ENCODE data around the gene ZSCAN9. TPM values are rescaled to one million over a fixed set of nuclear protein-coding genes. Genes with fewer than 3 reads are reported as not detected.
A peak's percentile ranks its signal among the peaks of the same experiment; 100 is the strongest.

ZSCAN9 gene
- total and polyA plus RNA-seq, 4 donors: 4.4 to 18.5 (median 14.7) TPM

DNA sequence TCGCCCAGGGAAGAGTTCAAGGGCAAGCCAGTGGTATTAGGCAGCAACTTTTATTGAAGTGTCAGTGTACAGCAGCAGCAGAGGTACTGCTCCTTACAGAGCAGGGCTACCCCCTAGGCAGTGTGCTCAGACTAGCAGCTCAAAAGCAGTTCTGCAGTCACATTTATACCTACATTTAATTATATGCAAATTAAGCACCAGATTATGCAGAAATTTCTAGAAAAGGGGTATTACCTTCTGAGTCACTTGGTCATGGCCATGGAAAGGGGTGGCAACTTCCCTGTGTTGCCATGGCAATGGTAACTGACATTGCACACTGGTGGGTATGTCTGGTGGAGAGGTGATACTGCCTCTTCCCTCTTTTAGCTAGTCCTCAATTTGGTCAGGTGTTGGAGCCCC is 29.0 kb downstream of the ZSCAN9 start:
- intact Hi-C loops (cut with DNase I): loop anchor here (5.0 to 10.0 kb wide), 4 partner anchors 37 to 119 kb away; partner anchors contain the start of gene ZKSCAN8 (in 1 of the 2)
- ATAC-seq (ENCODE audit: low FRiP score): no peak

GRCh38 chr6:28257042-28257441 is 32.0 kb downstream of the ZSCAN9 start:
- WGBS, 2 donors: 0% methylated on average over 1 of the region's 1 CpG
- H3K4me3 ChIP-seq (ENCODE audit: low read length in 2 of 2): no peak overlapping the region
- ATAC-seq (ENCODE audit: low FRiP score): no peak
- H3K36me3 ChIP-seq (ENCODE audit: control insufficient read depth in 1 of 2, insufficient read depth in 2 of 2, low read length in 1 of 2): no peaks in the 10 kb centered on the region
- intact Hi-C loops (cut with DNase I): loop anchor here (10.0 kb wide), 3 partner anchors 98 to 122 kb away; partner anchors contain the start of gene ZKSCAN8 (in 1 of the 2)
- H3K27ac ChIP-seq (ENCODE audit: low read depth in 1 of 2, low read length in 2 of 2): no peak overlapping the region
- H3K27me3 ChIP-seq (ENCODE audit: control insufficient read depth in 1 of 2, insufficient read depth in 2 of 2, low read length in 1 of 2): no peaks in the 10 kb centered on the region
- H3K9me3 ChIP-seq (ENCODE audit: control insufficient read depth, low read length): peaks cover 3% of the 10 kb centered on the region
- no peaks in the 10 kb centered on the region for H3K4me1 ChIP-seq (ENCODE audit: control insufficient read depth in 1 of 2, insufficient read depth in 2 of 2, low read length in 2 of 2)
- no peak for DNase-seq

More for the DNA sequence above, 29.0 kb downstream of the ZSCAN9 start:
- no peaks in the 10 kb centered on the region for H3K27me3 ChIP-seq (ENCODE audit: control insufficient read depth in 1 of 2, insufficient read depth in 2 of 2, low read length in 1 of 2)
- no peaks in the 10 kb centered on the region for H3K36me3 ChIP-seq (ENCODE audit: control insufficient read depth in 1 of 2, insufficient read depth in 2 of 2, low read length in 1 of 2)
- H3K4me3 ChIP-seq (ENCODE audit: low read length in 2 of 2): no peak overlapping the region
- 68 to 72% methylated on average over 1 of the region's 1 CpG for WGBS, 2 donors
- H3K9me3 ChIP-seq (ENCODE audit: control insufficient read depth, low read length): no peaks in the 10 kb centered on the region
- no peak for DNase-seq
- no peak overlapping the region for H3K27ac ChIP-seq (ENCODE audit: low read depth in 1 of 2, low read length in 2 of 2)
- H3K4me1 ChIP-seq (ENCODE audit: control insufficient read depth in 1 of 2, insufficient read depth in 2 of 2, low read length in 2 of 2): no peaks in the 10 kb centered on the region

DNA sequence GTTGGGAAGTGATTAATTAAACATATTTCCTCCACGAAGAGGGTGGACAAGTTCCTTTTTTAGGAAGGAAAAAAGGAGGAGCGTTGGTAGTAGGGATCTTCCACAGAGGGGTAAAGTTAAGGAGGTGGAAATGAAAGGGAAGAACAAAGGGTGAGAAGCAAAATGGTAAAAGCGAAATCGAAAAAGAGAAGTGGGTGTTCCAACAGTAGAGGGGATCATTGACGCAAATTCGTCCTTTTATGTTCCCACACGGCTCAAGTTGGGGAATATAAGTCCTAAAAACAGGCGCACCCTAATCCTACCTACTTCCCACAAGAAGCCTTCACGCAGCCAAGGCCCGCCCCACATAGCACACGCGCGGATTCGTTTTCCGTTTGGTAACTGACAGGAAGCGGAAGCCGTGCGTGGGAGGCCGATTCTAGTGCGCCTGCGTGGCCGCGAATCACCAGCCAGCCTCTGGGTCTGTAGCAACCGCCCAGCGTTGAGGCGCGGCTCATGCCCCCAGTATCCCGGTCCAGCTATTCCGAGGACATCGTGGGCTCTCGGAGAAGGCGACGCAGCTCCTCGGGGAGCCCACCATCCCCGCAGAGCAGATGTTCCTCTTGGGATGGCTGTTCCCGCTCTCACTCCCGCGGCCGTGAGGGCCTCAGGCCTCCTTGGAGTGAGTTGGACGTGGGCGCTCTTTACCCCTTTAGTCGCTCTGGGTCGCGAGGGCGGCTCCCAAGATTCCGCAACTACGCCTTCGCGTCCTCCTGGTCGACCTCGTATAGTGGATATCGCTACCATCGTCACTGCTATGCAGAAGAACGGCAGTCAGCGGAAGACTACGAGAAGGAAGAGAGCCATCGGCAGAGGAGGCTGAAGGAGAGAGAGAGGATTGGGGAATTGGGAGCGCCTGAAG is 34.1 kb downstream of the ZSCAN9 start, which contains the start of gene NKAPL:
Gene NKAPL (plus strand): TSS at position 421 of the 901 bp plus-strand sequence. CDS start 75 bp downstream, at position 496.
- ATAC-seq (ENCODE audit: low FRiP score) (peak; percentile 88), DNase-seq (peak; percentile 91 to 94)
- no peaks in the 10 kb centered on the region for H3K4me1 ChIP-seq (ENCODE audit: control insufficient read depth in 1 of 2, insufficient read depth in 2 of 2, low read length in 2 of 2)
- 18 to 19% methylated on average over 58 of the region's 58 CpGs for WGBS, 2 donors
- no peaks in the 10 kb centered on the region for H3K27me3 ChIP-seq (ENCODE audit: control insufficient read depth in 1 of 2, insufficient read depth in 2 of 2, low read length in 1 of 2)
- no peak within 1 kb of the TSS for H3K27ac ChIP-seq (ENCODE audit: low read depth in 1 of 2, low read length in 2 of 2)
- H3K9me3 ChIP-seq (ENCODE audit: control insufficient read depth, low read length): peaks cover 3% of the 10 kb centered on the region
- H3K36me3 ChIP-seq (ENCODE audit: control insufficient read depth in 1 of 2, insufficient read depth in 2 of 2, low read length in 1 of 2): no peaks in the 10 kb centered on the region
- peak within 1 kb of the TSS; percentile 40 to 42 for H3K4me3 ChIP-seq (ENCODE audit: low read length in 2 of 2)
- intact Hi-C loops (cut with DNase I): loop anchor here (10.0 kb wide), 3 partner anchors 96 to 124 kb away; partner anchors contain the start of gene ZKSCAN8 (in 1 of the 2)

DNA sequence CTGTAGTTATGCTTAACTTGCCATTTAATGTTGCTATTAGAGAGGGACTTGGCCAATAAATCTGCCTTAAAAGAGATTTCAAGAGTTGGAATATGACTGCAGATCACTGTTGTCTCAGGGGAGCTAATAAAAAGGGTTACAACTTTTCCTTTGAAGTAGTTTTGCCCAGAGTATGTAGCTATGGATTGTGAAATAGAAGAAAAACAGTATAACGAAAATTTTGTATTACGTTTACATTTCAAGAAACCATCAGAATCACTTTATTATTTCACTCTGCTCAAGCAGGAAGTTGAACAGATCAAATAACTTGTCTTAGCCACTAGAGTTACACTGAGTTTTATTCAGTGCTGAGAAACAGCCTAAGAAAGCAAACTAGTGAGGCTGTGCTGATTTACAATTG is 38.8 kb downstream of the ZSCAN9 start:
- Histone ChIP-seq H3K9me3 (ENCODE audit: control insufficient read depth, low read length) (peaks cover 3% of the 10 kb centered on the region), H3K27ac (ENCODE audit: low read depth in 1 of 2, low read length in 2 of 2) (no peak overlapping the region), H3K4me3 (ENCODE audit: low read length in 2 of 2) (no peak overlapping the region), H3K4me1 (ENCODE audit: control insufficient read depth in 1 of 2, insufficient read depth in 2 of 2, low read length in 2 of 2) (peaks cover 0 to 3% of the 10 kb centered on the region in 2 donors), H3K27me3 (ENCODE audit: control insufficient read depth in 1 of 2, insufficient read depth in 2 of 2, low read length in 1 of 2) (no peaks in the 10 kb centered on the region), H3K36me3 (ENCODE audit: control insufficient read depth in 1 of 2, insufficient read depth in 2 of 2, low read length in 1 of 2) (no peaks in the 10 kb centered on the region)
- DNase-seq (no peak), ATAC-seq (ENCODE audit: low FRiP score) (no peak)
- intact Hi-C loops (cut with DNase I): no loop called here
- 38 to 46% methylated on average over 2 of the region's 2 CpGs for WGBS, 2 donors

DNA sequence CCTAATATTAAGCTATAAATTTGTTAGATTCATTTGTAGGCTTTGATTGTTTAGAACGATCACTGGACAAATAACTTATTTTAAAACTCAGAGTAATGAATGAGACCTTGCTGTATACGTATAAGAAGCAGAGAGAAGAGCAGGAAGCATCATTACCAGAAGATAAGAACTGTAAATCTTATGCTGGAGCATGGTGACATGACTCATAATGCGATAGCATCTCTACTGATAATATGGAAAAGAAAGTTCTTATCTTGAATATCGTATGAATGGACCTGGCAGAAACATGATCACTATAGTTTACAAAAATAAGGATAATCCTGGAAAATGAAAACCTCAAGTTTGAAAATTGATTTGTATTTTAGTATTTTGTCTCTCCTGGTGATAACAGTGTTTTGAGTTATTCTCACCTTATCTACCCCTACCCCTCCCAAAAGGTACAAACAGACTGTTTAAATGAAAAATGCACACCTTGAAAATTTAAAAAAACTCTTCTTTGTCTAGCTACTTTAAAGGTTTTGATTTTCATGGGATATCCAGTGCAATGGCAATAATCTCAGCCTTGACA is 39.8 kb downstream of the ZSCAN9 start:
- Histone ChIP-seq H3K36me3 (ENCODE audit: control insufficient read depth in 1 of 2, insufficient read depth in 2 of 2, low read length in 1 of 2) (no peaks in the 10 kb centered on the region), H3K27ac (ENCODE audit: low read depth in 1 of 2, low read length in 2 of 2) (no peak overlapping the region), H3K27me3 (ENCODE audit: control insufficient read depth in 1 of 2, insufficient read depth in 2 of 2, low read length in 1 of 2) (no peaks in the 10 kb centered on the region), H3K9me3 (ENCODE audit: control insufficient read depth, low read length) (peaks cover 3% of the 10 kb centered on the region), H3K4me3 (ENCODE audit: low read length in 2 of 2) (no peak overlapping the region), H3K4me1 (ENCODE audit: control insufficient read depth in 1 of 2, insufficient read depth in 2 of 2, low read length in 2 of 2) (peaks cover 0 to 3% of the 10 kb centered on the region in 2 donors)
- ATAC-seq (ENCODE audit: low FRiP score) (no peak), DNase-seq (no peak)
- intact Hi-C loops (cut with DNase I): loop anchor here in 1 of 2 donors (5.0 kb wide), 2 partner anchors 38 to 72 kb away; partner anchors contain the start of genes ZSCAN31 and ZSCAN9
- 62 to 67% methylated on average over 4 of the region's 4 CpGs for WGBS, 2 donors

DNA sequence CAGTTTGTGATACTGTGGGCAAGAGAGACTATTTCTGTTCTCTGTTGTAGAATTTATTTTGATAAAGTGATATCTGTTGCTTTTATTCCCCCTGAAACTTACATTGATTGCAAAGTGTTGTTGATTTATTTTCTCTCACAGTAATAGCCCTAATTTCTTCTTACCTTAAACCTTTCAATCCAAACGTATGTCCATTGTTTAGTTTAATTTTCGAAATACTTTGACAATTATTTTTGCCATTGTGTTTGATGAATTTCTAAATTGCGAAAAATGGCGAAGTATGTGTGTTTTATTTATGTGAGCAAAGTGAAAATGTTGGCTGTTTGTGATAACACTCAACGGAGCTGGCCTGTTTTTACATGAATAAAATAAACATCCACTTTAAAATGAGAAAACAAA is 41.5 kb downstream of the ZSCAN9 start:
- Histone ChIP-seq H3K9me3 (ENCODE audit: control insufficient read depth, low read length) (no peaks in the 10 kb centered on the region), H3K27me3 (ENCODE audit: control insufficient read depth in 1 of 2, insufficient read depth in 2 of 2, low read length in 1 of 2) (no peaks in the 10 kb centered on the region), H3K27ac (ENCODE audit: low read depth in 1 of 2, low read length in 2 of 2) (no peak overlapping the region), H3K36me3 (ENCODE audit: control insufficient read depth in 1 of 2, insufficient read depth in 2 of 2, low read length in 1 of 2) (no peaks in the 10 kb centered on the region), H3K4me1 (ENCODE audit: control insufficient read depth in 1 of 2, insufficient read depth in 2 of 2, low read length in 2 of 2) (peaks cover 0 to 3% of the 10 kb centered on the region in 2 donors), H3K4me3 (ENCODE audit: low read length in 2 of 2) (peak overlapping the region; percentile 72 to 77)
- 4 to 5% methylated on average over 5 of the region's 5 CpGs for WGBS, 2 donors
- ATAC-seq (ENCODE audit: low FRiP score) (no peak), DNase-seq (no peak)
- intact Hi-C loops (cut with DNase I): loop anchor here in 1 of 2 donors (5.0 kb wide), 2 partner anchors 39 to 71 kb away; partner anchors contain the start of genes ZSCAN31 and ZSCAN9

GRCh38 chr6:28266962-28267694 is 42.1 kb downstream of the ZSCAN9 start, which contains the start of gene ZSCAN26:
ZSCAN26 (plus strand) TSS chr6:28267143; CDS start chr6:28271920, 4,777 bp downstream.
- intact Hi-C loops (cut with DNase I): loop anchor here in 1 of 2 donors (5.0 kb wide), 2 partner anchors 40 to 70 kb away; partner anchors contain the start of genes ZSCAN31 and ZSCAN9

GRCh38 chr6:28267695-28268059 is 42.6 kb downstream of the ZSCAN9 start:
- intact Hi-C loops (cut with DNase I): loop anchor here in 1 of 2 donors (5.0 kb wide), 2 partner anchors 40 to 70 kb away; partner anchors contain the start of genes ZSCAN31 and ZSCAN9
- Histone ChIP-seq H3K27me3 (ENCODE audit: control insufficient read depth in 1 of 2, insufficient read depth in 2 of 2, low read length in 1 of 2) (no peaks in the 10 kb centered on the region), H3K4me1 (ENCODE audit: control insufficient read depth in 1 of 2, insufficient read depth in 2 of 2, low read length in 2 of 2) (peaks cover 0 to 3% of the 10 kb centered on the region in 2 donors), H3K4me3 (ENCODE audit: low read length in 2 of 2) (peak overlapping the region; percentile 67 to 72), H3K9me3 (ENCODE audit: control insufficient read depth, low read length) (no peaks in the 10 kb centered on the region), H3K27ac (ENCODE audit: low read depth in 1 of 2, low read length in 2 of 2) (no peak overlapping the region), H3K36me3 (ENCODE audit: control insufficient read depth in 1 of 2, insufficient read depth in 2 of 2, low read length in 1 of 2) (peaks cover 0 to 7% of the 10 kb centered on the region in 2 donors)
- WGBS, 2 donors: 0 to 4% methylated on average over 1 of the region's 1 CpG
- ATAC-seq (ENCODE audit: low FRiP score): no peak
- no peak for DNase-seq

More at GRCh38 chr6:28266962-28267694, 42.1 kb downstream of the ZSCAN9 start, which contains the start of gene ZSCAN26:
- ATAC-seq (ENCODE audit: low FRiP score): peak; percentile 97
- DNase-seq: peak; percentile 89 to 95
- WGBS, 2 donors: 0 to 1% methylated on average over 32 of the region's 32 CpGs
- Histone ChIP-seq H3K27ac (ENCODE audit: low read depth in 1 of 2, low read length in 2 of 2) (peak within 1 kb of the TSS in 1 of 2 donors; percentile 11), H3K36me3 (ENCODE audit: control insufficient read depth in 1 of 2, insufficient read depth in 2 of 2, low read length in 1 of 2) (peaks cover 0 to 4% of the 10 kb centered on the region in 2 donors), H3K9me3 (ENCODE audit: control insufficient read depth, low read length) (no peaks in the 10 kb centered on the region), H3K4me1 (ENCODE audit: control insufficient read depth in 1 of 2, insufficient read depth in 2 of 2, low read length in 2 of 2) (peaks cover 0 to 3% of the 10 kb centered on the region in 2 donors), H3K4me3 (ENCODE audit: low read length in 2 of 2) (peak within 1 kb of the TSS; percentile 72 to 77), H3K27me3 (ENCODE audit: control insufficient read depth in 1 of 2, insufficient read depth in 2 of 2, low read length in 1 of 2) (no peaks in the 10 kb centered on the region)

All from aorta (tissue), 5 donors.